Measurements from ENCODE around the gene NRG3.
"Not testable (repeated sequence)": the region's sequence is repeated elsewhere in the genome, so short reads cannot be mapped to it uniquely, and the experiment has no call there.

DNA sequence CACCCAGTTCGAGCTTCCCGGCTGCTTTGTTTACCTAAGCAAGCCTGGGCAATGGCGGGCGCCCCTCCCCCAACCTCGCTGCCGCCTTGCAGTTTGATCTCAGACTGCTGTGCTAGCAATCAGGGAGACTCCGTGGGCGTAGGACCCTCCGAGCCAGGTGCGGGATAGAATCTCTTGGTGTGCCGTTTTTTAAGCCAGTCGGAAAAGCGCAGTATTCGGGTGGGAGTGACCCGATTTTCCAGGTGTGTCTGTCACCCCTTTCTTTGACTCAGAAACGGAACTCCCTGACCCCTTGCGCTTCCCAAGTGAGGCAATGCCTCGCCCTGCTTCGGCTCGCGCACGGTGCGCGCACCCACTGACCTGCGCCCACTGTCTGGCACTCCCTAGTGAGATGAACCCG, 474.6 kb downstream of the NRG3 start:
- TF ChIP-seq, protein P1, sequence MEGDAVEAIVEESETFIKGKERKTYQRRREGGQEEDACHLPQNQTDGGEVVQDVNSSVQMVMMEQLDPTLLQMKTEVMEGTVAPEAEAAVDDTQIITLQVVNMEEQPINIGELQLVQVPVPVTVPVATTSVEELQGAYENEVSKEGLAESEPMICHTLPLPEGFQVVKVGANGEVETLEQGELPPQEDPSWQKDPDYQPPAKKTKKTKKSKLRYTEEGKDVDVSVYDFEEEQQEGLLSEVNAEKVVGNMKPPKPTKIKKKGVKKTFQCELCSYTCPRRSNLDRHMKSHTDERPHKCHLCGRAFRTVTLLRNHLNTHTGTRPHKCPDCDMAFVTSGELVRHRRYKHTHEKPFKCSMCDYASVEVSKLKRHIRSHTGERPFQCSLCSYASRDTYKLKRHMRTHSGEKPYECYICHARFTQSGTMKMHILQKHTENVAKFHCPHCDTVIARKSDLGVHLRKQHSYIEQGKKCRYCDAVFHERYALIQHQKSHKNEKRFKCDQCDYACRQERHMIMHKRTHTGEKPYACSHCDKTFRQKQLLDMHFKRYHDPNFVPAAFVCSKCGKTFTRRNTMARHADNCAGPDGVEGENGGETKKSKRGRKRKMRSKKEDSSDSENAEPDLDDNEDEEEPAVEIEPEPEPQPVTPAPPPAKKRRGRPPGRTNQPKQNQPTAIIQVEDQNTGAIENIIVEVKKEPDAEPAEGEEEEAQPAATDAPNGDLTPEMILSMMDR (IDR thresholded peaks at IDR 0.05; ENCODE audit: low read depth, low read length, poor library complexity, severe bottlenecking), result not testable (repeated sequence)
- TF ChIP-seq EZH2phosphoT487 (IDR thresholded peaks at IDR 0.05; ENCODE audit: borderline replicate concordance, low read length), result not testable (repeated sequence)

All from DOHH2 (cell line).